ENCODE data around the gene ANKRD6. TPM values are rescaled to one million over a fixed set of nuclear protein-coding genes. Genes with fewer than 3 reads are reported as not detected.

ANKRD6 gene
- total and polyA plus RNA-seq, 2 experiments from 2014 or later: 9.3 to 20.9 TPM

GRCh38 chr6:89440200-89440599, 7.2 kb downstream of the ANKRD6 start:
- 92% methylated on average over 3 of the region's 3 CpGs for WGBS (ENCODE audit: low lambda C conversion rate, missing lambda C conversion rate)

GRCh38 chr6:89443658-89444057, 10.7 kb downstream of the ANKRD6 start:
- Histone ChIP-seq H3K27me3 (no peaks in the 10 kb centered on the region), H3K79me2 (peaks cover 56% of the 10 kb centered on the region), H3K4me2 (peak overlapping the region; percentile 31), H3K4me1 (ENCODE audit: insufficient read depth) (peaks cover 3% of the 10 kb centered on the region), H4K20me1 (ENCODE audit: insufficient read depth, poor library complexity, severe bottlenecking) (peaks cover 2% of the 10 kb centered on the region), H3K27ac (no peak overlapping the region), H3K36me3 (replicated peaks; ENCODE audit: insufficient read depth, low read depth) (no peaks in the 10 kb centered on the region), H3K9me3 (ENCODE audit: low read depth) (no peaks in the 10 kb centered on the region), H3K4me3 (no peak overlapping the region), H3K9me2 (replicated peaks; ENCODE audit: insufficient read depth) (no peaks in the 10 kb centered on the region), H2AFZ (no peak overlapping the region)
- TF ChIP-seq CTCF (IDR thresholded peaks at IDR 0.05; ENCODE audit: poor library complexity) (no peak), EZH2phosphoT487 (IDR thresholded peaks at IDR 0.05; ENCODE audit: low read depth, severe bottlenecking, unreplicated experiment) (no peak), EZH2 (IDR thresholded peaks at IDR 0.05; ENCODE audit: borderline replicate concordance) (no peak)
- WGBS (ENCODE audit: low lambda C conversion rate, missing lambda C conversion rate): 53% methylated on average over 5 of the region's 5 CpGs
- peak; percentile 46 for DNase-seq (ENCODE audit: low spot score)

More at GRCh38 chr6:89440200-89440599, 7.2 kb downstream of the ANKRD6 start:
- no peak overlapping the region for H3K4me3 ChIP-seq
- TF ChIP-seq EZH2phosphoT487 (IDR thresholded peaks at IDR 0.05; ENCODE audit: low read depth, severe bottlenecking, unreplicated experiment) (no peak), CTCF (IDR thresholded peaks at IDR 0.05; ENCODE audit: poor library complexity) (no peak), EZH2 (IDR thresholded peaks at IDR 0.05; ENCODE audit: borderline replicate concordance) (no peak)
- DNase-seq (ENCODE audit: low spot score): no peak
- no peak overlapping the region for H3K27ac ChIP-seq
- H3K27me3 ChIP-seq: no peaks in the 10 kb centered on the region
- no peaks in the 10 kb centered on the region for H3K36me3 ChIP-seq (replicated peaks; ENCODE audit: insufficient read depth, low read depth)
- no peaks in the 10 kb centered on the region for H3K9me3 ChIP-seq (ENCODE audit: low read depth)
- H3K9me2 ChIP-seq (replicated peaks; ENCODE audit: insufficient read depth): no peaks in the 10 kb centered on the region
- H3K79me2 ChIP-seq: peaks cover 58% of the 10 kb centered on the region
- H4K20me1 ChIP-seq (ENCODE audit: insufficient read depth, poor library complexity, severe bottlenecking): peaks cover 2% of the 10 kb centered on the region
- H3K4me1 ChIP-seq (ENCODE audit: insufficient read depth): peaks cover 3% of the 10 kb centered on the region
- H2AFZ ChIP-seq: no peak overlapping the region
- H3K4me2 ChIP-seq: no peak overlapping the region

DNA sequence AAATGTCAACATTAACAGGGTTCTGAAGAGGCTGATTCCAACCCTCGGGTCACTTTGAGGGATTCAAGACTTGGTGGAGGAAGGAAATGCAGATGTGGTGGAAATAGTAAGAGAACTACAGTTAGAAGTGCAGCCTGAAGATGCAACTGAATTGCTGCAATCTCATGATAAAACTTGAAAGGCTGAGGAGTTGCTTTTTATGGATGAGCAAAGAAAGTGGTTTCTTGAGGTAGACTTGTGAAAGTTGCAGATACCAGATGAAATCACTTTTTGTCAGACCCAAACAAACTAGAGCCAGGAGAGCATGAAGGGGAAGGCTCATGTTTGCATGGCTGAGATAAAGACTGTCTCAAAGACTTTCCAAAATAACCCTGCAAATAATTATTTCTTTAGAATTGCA, 16.2 kb downstream of the ANKRD6 start:
- H3K27ac ChIP-seq: no peak overlapping the region
- no peaks in the 10 kb centered on the region for H3K4me1 ChIP-seq (ENCODE audit: insufficient read depth)
- TF ChIP-seq EZH2 (IDR thresholded peaks at IDR 0.05; ENCODE audit: borderline replicate concordance) (no peak), EZH2phosphoT487 (IDR thresholded peaks at IDR 0.05; ENCODE audit: low read depth, severe bottlenecking, unreplicated experiment) (no peak), CTCF (IDR thresholded peaks at IDR 0.05; ENCODE audit: poor library complexity) (no peak)
- H3K36me3 ChIP-seq (replicated peaks; ENCODE audit: insufficient read depth, low read depth): no peaks in the 10 kb centered on the region
- WGBS (ENCODE audit: low lambda C conversion rate, missing lambda C conversion rate): 65% methylated on average over 1 of the region's 1 CpG
- H3K4me2 ChIP-seq: no peak overlapping the region
- no peak overlapping the region for H2AFZ ChIP-seq
- no peaks in the 10 kb centered on the region for H3K27me3 ChIP-seq
- no peaks in the 10 kb centered on the region for H4K20me1 ChIP-seq (ENCODE audit: insufficient read depth, poor library complexity, severe bottlenecking)
- H3K9me2 ChIP-seq (replicated peaks; ENCODE audit: insufficient read depth): no peaks in the 10 kb centered on the region
- no peaks in the 10 kb centered on the region for H3K9me3 ChIP-seq (ENCODE audit: low read depth)
- DNase-seq (ENCODE audit: low spot score): no peak
- H3K4me3 ChIP-seq: no peak overlapping the region
- H3K79me2 ChIP-seq: peaks cover 26% of the 10 kb centered on the region

DNA sequence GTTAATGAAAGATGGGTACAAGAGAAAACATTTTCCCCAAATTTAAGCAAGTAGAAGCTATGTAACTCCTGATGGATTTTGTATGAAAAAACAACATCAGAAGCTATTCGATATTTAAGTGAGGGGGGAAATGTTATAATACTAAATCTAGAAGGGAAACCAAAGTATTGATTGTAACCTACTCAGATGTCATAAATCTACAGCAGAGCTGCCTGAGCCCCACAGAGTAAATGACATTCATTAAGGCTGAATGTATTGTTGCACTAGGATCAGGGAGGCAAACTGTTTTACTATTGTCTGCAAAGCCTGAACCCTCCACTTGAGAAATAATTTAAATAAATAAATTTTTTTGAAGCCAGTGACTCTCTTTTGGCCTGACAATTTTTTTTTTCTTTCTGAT, 19.3 kb downstream of the ANKRD6 start:
- H3K4me2 ChIP-seq: no peak overlapping the region
- TF ChIP-seq CTCF (IDR thresholded peaks at IDR 0.05; ENCODE audit: poor library complexity) (no peak), EZH2phosphoT487 (IDR thresholded peaks at IDR 0.05; ENCODE audit: low read depth, severe bottlenecking, unreplicated experiment) (no peak), EZH2 (IDR thresholded peaks at IDR 0.05; ENCODE audit: borderline replicate concordance) (no peak)
- no peak overlapping the region for H3K4me3 ChIP-seq
- H3K9me2 ChIP-seq (replicated peaks; ENCODE audit: insufficient read depth): no peaks in the 10 kb centered on the region
- no peak for DNase-seq (ENCODE audit: low spot score)
- H3K4me1 ChIP-seq (ENCODE audit: insufficient read depth): no peaks in the 10 kb centered on the region
- no peaks in the 10 kb centered on the region for H3K36me3 ChIP-seq (replicated peaks; ENCODE audit: insufficient read depth, low read depth)
- no peaks in the 10 kb centered on the region for H3K27me3 ChIP-seq
- peaks cover 15% of the 10 kb centered on the region for H3K79me2 ChIP-seq
- no peak overlapping the region for H3K27ac ChIP-seq
- H2AFZ ChIP-seq: no peak overlapping the region
- H3K9me3 ChIP-seq (ENCODE audit: low read depth): no peaks in the 10 kb centered on the region
- 100% methylated on average over 1 of the region's 1 CpG for WGBS (ENCODE audit: low lambda C conversion rate, missing lambda C conversion rate)
- H4K20me1 ChIP-seq (ENCODE audit: insufficient read depth, poor library complexity, severe bottlenecking): no peaks in the 10 kb centered on the region
